ENCODE data around the gene ZNF792. TPM values are rescaled to one million over a fixed set of nuclear protein-coding genes. Genes with fewer than 3 reads are reported as not detected.
"Not testable (repeated sequence)": the region's sequence is repeated elsewhere in the genome, so short reads cannot be mapped to it uniquely, and the experiment has no call there.

ZNF792 gene
- total RNA-seq, 2 experiments from 2014 or later = 21.4 to 24.9 TPM

DNA sequence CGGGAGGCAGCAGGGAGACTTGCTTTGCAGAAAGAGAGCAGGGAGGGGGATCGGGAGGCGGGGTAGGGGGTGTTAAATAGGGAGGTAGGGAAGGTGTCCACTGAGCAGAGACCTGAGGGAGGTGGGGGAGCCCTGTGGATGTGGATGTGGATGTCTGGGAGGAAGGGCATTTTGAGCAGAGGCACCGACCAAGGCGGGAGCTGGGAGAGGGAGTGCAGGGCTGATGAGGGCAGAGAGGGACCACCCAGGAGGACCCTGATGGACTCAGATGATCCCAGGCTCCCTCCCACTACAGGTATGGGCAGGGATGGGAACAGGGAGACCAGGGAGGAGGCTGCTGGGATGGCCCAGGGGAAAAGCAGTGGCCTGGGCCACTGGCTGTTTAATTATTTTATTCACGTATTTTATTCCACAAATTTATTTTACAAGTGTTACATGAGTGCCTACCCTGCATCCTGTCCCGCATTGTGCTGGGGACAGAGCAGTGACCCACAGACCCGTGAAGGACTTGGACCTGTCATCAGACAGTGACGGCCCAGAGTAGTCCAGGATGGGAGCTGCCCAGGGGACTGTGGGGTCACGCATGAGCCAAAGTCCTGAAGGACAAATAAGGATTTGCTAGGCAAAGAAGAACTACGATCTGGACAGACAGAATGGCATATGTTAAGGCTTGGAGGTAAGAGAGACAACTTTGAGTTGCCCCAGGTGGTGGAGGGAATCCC lies 41.4 kb upstream of the ZNF792 start:
- Mint-ChIP-seq H3K27ac (no peak overlapping the region), H3K36me3 (peaks cover 31% of the 10 kb centered on the region), H3K9me3 (no peaks in the 10 kb centered on the region), H3K4me1 (peaks cover 39% of the 10 kb centered on the region), H3K27me3 (no peaks in the 10 kb centered on the region), H3K4me3 (no peak overlapping the region)
- POLR2A ChIA-PET = interaction anchor here (0.7 kb wide), 1 partner anchor 632 kb away, joined by 3 read pairs; no protein-coding TSS in a partner anchor
- DNase-seq = no peak
- ATAC-seq (ENCODE audit: low read depth) = no peak

DNA sequence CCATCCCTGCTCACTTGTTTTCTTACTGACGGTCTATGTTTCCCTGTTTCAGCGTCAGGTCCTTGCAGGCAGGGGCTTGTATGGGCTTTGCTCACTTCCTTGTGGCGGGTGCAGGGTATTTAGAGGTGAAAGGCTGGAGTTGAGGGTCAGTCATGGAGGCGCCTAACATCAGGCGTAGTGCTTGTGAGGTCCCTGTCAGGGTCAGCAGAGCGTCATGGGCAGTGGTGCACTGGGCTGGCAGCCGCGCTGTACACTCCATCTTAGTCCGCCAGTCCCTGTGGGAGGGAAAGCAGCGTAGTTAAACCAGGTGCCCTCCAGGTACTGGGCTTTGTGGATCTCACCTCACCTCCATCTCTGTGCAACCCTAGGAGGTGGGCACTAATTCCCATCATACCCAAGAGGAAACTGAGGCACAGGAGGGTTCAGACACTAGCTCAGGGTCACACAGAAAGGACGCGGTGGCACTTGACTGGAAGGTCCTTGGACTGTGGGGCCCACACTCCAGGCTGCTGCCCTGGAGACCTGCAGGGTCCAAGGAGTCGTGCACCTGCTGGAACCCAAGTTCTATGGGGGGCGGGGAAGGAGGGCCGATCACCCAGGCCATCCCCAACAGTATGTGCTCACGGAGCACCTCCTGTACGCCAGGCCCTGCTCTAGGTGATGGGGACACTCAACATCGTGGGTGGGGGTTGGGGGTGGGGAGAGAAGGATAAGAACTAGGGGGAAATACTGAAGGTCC lies 40.7 kb upstream of the ZNF792 start:
- POLR2A ChIA-PET = no interaction called here
- no peak for DNase-seq
- Mint-ChIP-seq H3K4me3 (no peak overlapping the region), H3K27me3 (no peaks in the 10 kb centered on the region), H3K9me3 (no peaks in the 10 kb centered on the region), H3K27ac (no peak overlapping the region), H3K36me3 (peaks cover 29% of the 10 kb centered on the region), H3K4me1 (peaks cover 37% of the 10 kb centered on the region)
- no peak for ATAC-seq (ENCODE audit: low read depth)

DNA sequence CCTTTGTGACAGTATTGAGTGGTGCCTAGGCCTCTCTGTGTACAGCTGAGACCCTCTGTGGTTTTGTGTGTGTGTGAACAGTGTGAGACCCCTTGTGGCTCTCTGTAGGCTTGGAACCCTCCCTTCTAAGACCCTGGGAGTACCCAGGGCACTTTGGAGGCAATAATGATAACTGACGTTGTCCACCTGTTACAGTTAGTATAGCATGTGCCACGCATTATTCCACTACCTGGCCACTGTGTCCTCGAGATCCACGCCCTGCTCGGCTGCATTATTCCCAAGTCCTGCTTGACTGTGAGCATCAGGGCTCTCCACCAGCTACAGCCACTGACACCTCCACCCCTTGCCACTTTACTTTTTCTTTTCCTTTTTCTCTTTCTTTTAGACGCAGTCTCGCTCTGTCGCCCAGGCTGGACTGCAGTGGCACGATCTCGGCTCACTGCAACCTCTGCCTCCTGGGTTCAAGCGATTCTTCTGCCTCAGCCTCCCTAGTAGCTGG lies 38.1 kb upstream of the ZNF792 start:
- POLR2A ChIA-PET = interaction anchor here (0.6 to 2.0 kb wide), 7 partner anchors 9 to 38 kb away, joined by 3 to 17 read pairs (median 4); partner anchors contain the start of gene ZNF792
- H3K4me3 Mint-ChIP-seq = peak overlapping the region; percentile 90
- peaks cover 51% of the 10 kb centered on the region for H3K4me1 Mint-ChIP-seq
- H3K27ac Mint-ChIP-seq = peak overlapping the region; percentile 95
- no peaks in the 10 kb centered on the region for H3K27me3 Mint-ChIP-seq
- ATAC-seq (ENCODE audit: low read depth) = no peak
- no peaks in the 10 kb centered on the region for H3K9me3 Mint-ChIP-seq
- H3K36me3 Mint-ChIP-seq = peaks cover 25% of the 10 kb centered on the region
- no peak for DNase-seq

DNA sequence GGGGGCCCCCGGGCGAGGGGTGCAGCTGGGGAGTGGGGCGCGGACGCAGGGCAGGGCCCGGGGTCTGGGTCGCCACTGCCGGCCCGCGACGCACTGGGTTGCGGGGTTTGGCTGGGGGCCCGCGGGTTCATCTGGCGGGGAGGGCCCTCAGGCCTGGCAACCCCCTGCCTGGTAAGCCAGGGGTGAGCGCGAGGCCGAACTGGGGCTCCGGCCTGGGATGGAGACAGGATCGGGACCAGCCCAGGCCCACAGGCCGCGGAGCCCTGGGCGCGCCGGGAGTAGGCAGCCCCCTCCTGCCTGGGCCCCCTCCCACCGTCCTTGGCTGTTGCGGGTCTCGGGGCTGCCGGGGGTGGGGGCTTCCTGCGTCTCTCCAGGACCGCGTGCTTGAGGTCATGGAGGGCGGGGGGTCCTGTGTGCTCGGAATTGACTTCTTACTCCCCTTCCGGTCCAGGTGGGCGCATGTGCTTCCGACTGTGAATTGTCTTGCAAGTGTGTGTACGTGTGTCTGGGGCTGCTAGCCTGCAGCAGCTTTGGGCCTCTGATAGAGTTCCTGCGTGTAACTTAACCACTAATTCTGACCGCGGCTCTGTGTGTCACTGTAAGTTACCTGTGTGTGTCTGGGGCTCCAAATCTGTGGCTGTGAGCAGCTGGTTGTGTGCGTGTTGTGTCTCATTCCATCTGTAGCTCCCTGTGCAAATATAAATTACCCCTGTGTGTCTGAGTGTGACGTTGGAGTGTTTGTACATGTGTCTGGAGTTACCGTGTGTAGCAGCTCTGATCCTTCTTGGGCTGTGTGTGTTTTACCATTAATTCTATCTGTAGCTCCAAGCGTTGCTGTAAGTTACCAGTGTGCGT lies 36.8 kb upstream of the ZNF792 start:
- DNase-seq (peak; percentile 64), ATAC-seq (ENCODE audit: low read depth) (peak; percentile 24)
- Mint-ChIP-seq H3K27me3 (no peaks in the 10 kb centered on the region), H3K36me3 (peaks cover 25% of the 10 kb centered on the region), H3K4me3 (peak overlapping the region; percentile 90), H3K9me3 (no peaks in the 10 kb centered on the region), H3K4me1 (peaks cover 57% of the 10 kb centered on the region), H3K27ac (peak overlapping the region; percentile 95)
- POLR2A ChIA-PET = interaction anchor here (0.7 to 4.0 kb wide), 8 partner anchors 8 to 37 kb away, joined by 3 to 21 read pairs (median 5); partner anchors contain the start of gene ZNF792

DNA sequence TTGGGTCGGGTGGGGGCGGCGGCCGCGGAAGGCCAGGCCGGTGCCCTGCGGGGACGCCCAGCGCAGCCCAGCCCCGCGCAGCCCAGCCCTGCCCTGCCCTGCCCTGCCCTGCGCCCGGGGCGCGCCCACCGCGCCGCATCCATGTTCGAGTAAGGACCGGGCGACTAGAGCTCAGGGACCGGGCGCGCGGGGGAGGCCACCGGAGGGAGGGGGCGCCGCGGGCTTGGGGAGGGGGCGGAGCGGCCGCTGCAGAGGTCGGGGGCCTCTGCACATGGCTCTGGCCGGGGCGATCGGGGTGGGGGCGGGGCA lies 36.3 kb upstream of the ZNF792 start:
- H3K9me3 Mint-ChIP-seq = no peaks in the 10 kb centered on the region
- peak; percentile 25 for ATAC-seq (ENCODE audit: low read depth)
- no peak overlapping the region for H3K27ac Mint-ChIP-seq
- DNase-seq = no peak
- peak overlapping the region; percentile 53 for H3K4me3 Mint-ChIP-seq
- POLR2A ChIA-PET = interaction anchor here (1.4 to 4.0 kb wide), 5 partner anchors 8 to 37 kb away, joined by 5 to 21 read pairs (median 10); partner anchors contain the start of gene ZNF792
- H3K4me1 Mint-ChIP-seq = peaks cover 54% of the 10 kb centered on the region
- H3K27me3 Mint-ChIP-seq = no peaks in the 10 kb centered on the region
- H3K36me3 Mint-ChIP-seq = peaks cover 21% of the 10 kb centered on the region

DNA sequence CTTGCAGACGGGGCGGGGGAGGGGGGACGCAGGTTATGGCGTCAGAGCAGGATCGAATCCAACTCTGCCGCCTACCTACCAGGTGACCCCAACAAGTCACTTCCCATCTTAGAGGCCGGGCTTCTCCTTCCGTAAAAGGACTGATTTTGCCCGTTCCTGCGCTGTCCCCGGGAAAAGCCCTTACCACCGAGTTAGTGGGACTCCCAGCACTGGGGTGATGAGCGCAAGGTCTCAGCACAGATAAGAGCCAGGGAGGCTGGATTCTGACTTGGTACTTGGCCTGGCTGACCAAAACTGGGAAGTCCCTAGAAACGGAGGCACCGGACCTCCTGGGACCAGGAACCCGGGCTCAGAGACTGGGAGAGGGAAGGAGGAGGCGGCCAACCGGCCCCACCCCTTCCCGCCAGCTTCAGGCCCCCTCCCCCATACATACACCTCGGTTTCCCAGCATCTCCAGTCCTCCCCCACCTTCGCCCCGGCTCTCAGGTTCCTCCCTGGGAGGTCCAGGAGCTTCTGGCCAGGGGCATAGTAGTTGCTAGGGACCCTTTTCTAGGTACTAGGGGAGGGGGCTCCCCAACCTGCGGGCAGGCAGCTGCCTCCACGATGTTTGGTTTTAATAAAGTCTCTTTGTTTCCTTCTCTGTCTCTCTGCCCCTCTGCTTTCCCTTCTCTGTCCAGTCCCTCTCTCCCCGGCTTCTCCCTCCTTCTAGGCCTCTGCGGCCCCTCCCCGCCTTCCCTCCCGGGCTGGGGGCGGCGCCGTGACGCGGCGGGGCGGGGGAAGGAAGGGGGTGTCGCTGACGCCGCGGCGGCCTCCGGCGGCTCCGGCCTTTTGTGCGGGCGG lies 35.7 kb upstream of the ZNF792 start, which contains the start of gene GRAMD1A:
TSS of gene GRAMD1A (plus strand) at position 826 of the 840 bp plus-strand sequence. CDS start 156 bp downstream, outside the sequence.
- H3K27ac Mint-ChIP-seq = peak within 1 kb of the TSS; percentile 95
- peak within 1 kb of the TSS; percentile 91 for H3K4me3 Mint-ChIP-seq
- POLR2A ChIA-PET = interaction anchor here (0.7 to 4.0 kb wide), 4 partner anchors 10 to 36 kb away, joined by 3 to 21 read pairs (median 7); partner anchors contain the start of gene ZNF792
- peaks cover 54% of the 10 kb centered on the region for H3K4me1 Mint-ChIP-seq
- DNase-seq = peak; percentile 85
- H3K27me3 Mint-ChIP-seq = no peaks in the 10 kb centered on the region
- peaks cover 21% of the 10 kb centered on the region for H3K36me3 Mint-ChIP-seq
- H3K9me3 Mint-ChIP-seq = no peaks in the 10 kb centered on the region
- ATAC-seq (ENCODE audit: low read depth) = peak; percentile 33

DNA sequence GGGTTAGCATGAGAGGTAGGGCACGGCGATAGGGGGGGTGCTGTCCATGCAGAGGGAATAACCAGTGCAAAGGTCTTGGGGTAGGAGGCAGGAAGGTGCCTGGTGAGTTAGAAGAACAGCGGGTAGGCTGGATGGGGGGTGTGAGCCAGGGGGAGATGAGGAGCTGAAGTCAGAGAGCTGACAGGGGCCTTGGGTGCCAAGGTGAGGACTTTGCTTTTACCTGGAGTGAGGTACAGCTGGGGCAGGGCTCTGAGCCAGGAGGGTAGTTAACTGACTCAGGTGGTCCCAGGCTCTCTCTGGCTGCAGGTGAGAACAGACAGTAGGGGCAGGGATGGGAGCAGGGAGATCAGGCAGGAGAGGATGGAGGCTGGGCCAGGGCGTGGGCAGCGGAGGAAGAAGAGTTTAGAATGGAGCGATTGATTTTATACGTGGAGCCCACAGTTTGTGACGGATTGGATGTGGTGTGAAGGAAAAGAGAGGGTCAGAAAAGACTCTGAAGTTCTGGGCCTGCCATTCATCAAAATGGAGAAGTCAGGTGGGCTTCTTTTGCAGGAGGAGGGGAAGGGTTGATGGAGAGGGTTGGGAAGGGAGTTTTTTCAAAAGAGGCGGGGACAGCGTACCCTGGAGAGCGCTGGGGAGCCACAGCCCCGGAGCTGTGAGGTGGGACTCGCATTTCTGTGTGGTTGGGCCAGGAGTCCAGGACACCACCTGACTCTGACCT lies 34.9 kb upstream of the ZNF792 start:
- H3K27ac Mint-ChIP-seq = peak overlapping the region; percentile 87
- DNase-seq = no peak
- no peak for ATAC-seq (ENCODE audit: low read depth)
- peak overlapping the region; percentile 91 for H3K4me3 Mint-ChIP-seq
- POLR2A ChIA-PET = interaction anchor here (0.7 to 4.0 kb wide), 4 partner anchors 9 to 35 kb away, joined by 3 to 21 read pairs (median 7); partner anchors contain the start of gene ZNF792
- peaks cover 52% of the 10 kb centered on the region for H3K4me1 Mint-ChIP-seq
- peaks cover 20% of the 10 kb centered on the region for H3K36me3 Mint-ChIP-seq
- H3K9me3 Mint-ChIP-seq = no peaks in the 10 kb centered on the region
- H3K27me3 Mint-ChIP-seq = no peaks in the 10 kb centered on the region

DNA sequence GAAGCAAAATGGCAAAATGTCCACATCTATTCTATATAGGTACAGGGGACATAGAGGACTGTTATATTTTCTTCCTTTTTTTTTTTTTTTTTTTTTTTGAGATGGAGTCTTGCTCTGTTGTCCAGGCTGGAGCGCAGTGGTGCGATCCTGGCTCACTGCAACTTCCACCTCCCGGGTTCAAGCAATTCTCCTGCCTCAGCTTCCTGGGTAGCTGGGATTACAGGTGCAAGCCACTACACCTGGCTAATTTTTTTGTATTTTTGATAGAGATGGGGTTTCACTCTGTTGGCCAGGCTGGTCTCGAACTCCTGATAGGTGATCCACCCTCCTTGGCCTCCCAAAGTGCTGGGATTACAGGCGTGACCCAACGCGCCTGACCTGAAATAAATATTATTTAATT lies 34.2 kb upstream of the ZNF792 start:
- peak overlapping the region; percentile 87 for H3K27ac Mint-ChIP-seq
- H3K9me3 Mint-ChIP-seq; ATAC-seq (ENCODE audit: low read depth); H3K27me3 Mint-ChIP-seq; DNase-seq: not testable (repeated sequence)
- H3K4me1 Mint-ChIP-seq = peaks cover 47% of the 10 kb centered on the region
- H3K4me3 Mint-ChIP-seq = peak overlapping the region; percentile 58
- peaks cover 21% of the 10 kb centered on the region for H3K36me3 Mint-ChIP-seq
- POLR2A ChIA-PET = interaction anchor here (1.1 to 4.0 kb wide), 2 partner anchors 13 to 26 kb away, joined by 4 to 21 read pairs; no protein-coding TSS in a partner anchor

DNA sequence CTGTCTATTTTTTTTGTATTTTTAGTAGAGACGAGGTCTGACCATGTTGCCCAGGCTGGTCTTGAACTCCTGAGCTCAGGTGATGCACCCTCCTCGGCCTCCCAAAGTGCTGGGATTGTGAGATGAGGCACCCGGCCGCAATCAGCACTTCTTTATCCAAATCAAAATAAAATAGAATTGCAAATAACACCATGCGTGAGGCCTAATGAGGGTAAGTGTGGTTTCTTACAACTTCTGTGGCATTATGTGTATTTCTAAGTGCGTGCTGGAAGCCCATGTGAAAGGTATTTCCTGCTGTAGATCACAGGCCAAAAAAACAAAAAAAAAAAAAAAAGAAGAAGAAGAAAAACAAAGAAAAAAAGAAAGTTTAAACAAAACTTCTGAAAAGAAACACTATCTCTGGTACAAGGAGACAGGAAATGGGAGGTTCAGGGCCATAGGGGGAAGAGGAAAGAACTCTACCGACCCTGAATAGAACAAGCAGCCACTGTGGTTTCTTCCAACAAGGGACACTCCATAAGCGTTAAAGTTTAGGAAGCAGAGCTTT lies 33.1 kb upstream of the ZNF792 start:
- ATAC-seq (ENCODE audit: low read depth) (peak; percentile 10), DNase-seq (no peak)
- POLR2A ChIA-PET = interaction anchor here (0.5 to 2.7 kb wide), 7 partner anchors 8 to 701 kb away, joined by 3 to 10 read pairs (median 5); partner anchors contain the start of gene FXYD5
- Mint-ChIP-seq H3K4me1 (peaks cover 40% of the 10 kb centered on the region), H3K27ac (peak overlapping the region; percentile 87), H3K4me3 (peak overlapping the region; percentile 58), H3K36me3 (peaks cover 13% of the 10 kb centered on the region), H3K27me3 (no peaks in the 10 kb centered on the region), H3K9me3 (no peaks in the 10 kb centered on the region)

DNA sequence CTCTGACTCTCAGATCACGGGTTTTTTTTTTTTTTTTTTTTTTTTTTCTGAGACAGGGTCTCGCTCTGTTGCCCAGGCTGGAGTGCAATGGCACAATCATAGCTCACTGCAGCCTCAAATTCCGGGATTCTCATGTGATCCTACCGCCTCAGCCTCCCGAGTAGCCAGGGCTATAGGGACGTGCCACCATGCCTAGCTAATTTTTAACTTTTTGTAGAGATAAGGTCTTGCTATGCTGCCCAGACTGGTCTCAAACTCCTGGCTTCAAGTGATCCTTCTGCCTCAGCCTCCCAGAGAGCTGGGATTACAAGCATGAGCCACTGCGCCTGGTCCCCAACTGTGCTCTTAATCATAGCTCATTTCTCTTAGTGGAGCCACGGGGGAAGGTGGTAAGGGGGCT lies 31.5 kb upstream of the ZNF792 start:
- no peaks in the 10 kb centered on the region for H3K9me3 Mint-ChIP-seq
- POLR2A ChIA-PET = interaction anchor here (0.7 to 2.7 kb wide), 5 partner anchors 10 to 19 kb away, joined by 3 to 10 read pairs (median 5); no protein-coding TSS in a partner anchor
- ATAC-seq (ENCODE audit: low read depth) (no peak), DNase-seq (no peak)
- H3K4me1 Mint-ChIP-seq = peaks cover 38% of the 10 kb centered on the region
- peak overlapping the region; percentile 87 for H3K27ac Mint-ChIP-seq
- peaks cover 2% of the 10 kb centered on the region for H3K36me3 Mint-ChIP-seq
- H3K27me3 Mint-ChIP-seq = no peaks in the 10 kb centered on the region
- H3K4me3 Mint-ChIP-seq = no peak overlapping the region

All from activated naive CD8-positive, alpha-beta T cell treated with anti-CD3 and anti-CD28 coated beads, Interleukin-2, amount 10 ng/mL, durations not matched to agents 7 days and 5 days (primary cell).